GM21737 (cell line): Measurements from ENCODE around the gene ARHGAP5.

Experiments used
- ATAC-seq: cut with Tn5 transposase; IDR thresholded peaks from one replicate; pipeline ENCODE4 v1.9.1; 2021; ENCODE audit warnings: mild to moderate bottlenecking, moderate library complexity; ENCODE audit not compliant: unreplicated experiment

Gene ARHGAP5, protein sequence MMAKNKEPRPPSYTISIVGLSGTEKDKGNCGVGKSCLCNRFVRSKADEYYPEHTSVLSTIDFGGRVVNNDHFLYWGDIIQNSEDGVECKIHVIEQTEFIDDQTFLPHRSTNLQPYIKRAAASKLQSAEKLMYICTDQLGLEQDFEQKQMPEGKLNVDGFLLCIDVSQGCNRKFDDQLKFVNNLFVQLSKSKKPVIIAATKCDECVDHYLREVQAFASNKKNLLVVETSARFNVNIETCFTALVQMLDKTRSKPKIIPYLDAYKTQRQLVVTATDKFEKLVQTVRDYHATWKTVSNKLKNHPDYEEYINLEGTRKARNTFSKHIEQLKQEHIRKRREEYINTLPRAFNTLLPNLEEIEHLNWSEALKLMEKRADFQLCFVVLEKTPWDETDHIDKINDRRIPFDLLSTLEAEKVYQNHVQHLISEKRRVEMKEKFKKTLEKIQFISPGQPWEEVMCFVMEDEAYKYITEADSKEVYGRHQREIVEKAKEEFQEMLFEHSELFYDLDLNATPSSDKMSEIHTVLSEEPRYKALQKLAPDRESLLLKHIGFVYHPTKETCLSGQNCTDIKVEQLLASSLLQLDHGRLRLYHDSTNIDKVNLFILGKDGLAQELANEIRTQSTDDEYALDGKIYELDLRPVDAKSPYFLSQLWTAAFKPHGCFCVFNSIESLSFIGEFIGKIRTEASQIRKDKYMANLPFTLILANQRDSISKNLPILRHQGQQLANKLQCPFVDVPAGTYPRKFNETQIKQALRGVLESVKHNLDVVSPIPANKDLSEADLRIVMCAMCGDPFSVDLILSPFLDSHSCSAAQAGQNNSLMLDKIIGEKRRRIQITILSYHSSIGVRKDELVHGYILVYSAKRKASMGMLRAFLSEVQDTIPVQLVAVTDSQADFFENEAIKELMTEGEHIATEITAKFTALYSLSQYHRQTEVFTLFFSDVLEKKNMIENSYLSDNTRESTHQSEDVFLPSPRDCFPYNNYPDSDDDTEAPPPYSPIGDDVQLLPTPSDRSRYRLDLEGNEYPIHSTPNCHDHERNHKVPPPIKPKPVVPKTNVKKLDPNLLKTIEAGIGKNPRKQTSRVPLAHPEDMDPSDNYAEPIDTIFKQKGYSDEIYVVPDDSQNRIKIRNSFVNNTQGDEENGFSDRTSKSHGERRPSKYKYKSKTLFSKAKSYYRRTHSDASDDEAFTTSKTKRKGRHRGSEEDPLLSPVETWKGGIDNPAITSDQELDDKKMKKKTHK (N-terminal part only)

DNA sequence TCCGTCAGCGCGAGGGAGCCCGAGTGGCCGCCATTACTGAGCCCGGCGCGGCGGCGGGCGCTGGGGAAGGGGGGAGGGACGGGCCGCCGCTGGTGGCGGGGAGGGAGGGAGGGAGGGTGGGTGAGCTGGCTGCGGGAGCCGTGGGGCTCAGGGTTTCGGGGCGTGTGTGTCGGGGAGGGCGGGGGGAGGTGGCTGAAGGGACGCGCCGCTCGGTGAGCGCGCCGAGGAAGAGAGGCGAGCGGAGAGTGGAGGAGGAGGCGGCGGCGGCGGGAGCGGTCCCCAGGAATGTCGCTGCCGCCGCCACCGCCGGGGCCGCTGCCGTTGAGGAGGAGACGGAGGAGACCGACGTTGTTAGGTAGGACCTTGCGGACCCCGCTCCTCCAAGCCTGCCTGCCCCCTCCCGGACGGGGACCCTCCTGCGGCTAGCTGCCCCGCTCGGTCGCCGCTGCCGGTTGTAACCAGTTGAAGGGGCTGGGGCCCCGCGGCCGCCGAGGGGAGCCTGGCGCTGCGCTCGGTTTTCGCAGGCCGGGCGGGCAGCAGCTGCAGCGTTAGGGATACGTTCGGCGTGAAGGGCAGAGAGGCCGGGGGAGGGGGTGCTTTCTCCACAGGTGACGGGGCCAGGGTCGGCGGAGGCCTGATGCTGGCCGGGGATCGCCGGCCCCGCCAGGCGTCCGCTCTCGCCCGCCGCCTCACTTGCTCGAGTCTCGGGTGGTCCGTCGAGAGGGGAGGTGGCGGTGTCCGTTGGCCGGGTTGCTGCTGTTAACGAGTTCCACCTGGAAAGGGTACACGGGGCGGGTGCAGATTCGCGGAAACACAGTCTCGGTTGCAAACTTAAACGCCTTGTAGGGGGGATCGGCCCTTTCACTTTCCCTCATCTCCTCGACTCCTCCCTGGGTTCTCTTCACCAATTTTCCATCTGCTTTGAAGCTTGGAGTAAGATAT, at the start of gene ARHGAP5:
ARHGAP5 (plus strand) TSS at position 224 of the 942 bp plus-strand sequence. CDS start 13,366 bp downstream, outside the sequence.
- peak; percentile 31 for ATAC-seq

GRCh38 chr14:32028599-32028998, 48.5 kb upstream of the ARHGAP5 start:
- ATAC-seq: no peak

DNA sequence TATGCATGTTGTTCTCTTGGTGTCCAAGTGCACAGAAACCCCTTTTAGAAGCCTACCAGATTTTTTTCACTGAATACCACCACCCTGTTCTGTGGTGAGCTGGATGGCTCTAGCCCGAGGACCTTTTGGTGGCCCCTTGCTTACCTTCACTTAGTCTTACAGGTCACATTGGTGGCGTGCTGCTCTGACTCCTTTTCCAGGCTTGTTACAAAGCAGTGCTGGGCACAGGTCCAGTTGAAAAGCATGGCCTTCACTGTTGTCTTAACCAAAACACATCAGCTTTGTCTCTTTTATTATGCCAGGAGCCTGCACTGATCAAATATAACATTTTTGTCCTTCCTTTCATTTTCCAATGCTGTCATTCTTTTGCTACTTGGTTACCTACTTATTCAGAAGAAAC, 43.6 kb upstream of the ARHGAP5 start:
- no peak for ATAC-seq

DNA sequence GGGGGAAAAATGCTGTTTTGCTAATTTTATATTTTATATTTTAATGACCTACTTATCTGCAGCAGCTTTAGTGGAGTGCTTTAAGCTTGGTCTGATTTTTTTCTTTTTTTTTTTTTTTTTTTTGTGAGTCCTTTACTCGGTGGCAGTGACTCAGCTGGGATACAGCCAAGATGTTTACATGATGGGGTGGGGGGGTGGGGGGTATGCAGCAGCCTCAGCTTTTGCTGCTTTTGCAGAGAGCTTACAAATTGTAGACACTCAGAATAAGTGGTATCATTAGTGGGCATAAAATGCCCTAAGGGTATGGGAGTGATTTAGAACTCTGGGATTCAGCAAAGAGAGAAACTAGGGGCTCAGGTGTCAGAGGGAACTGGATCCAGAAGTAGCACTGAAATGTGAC, 38.2 kb upstream of the ARHGAP5 start:
- no peak for ATAC-seq

DNA sequence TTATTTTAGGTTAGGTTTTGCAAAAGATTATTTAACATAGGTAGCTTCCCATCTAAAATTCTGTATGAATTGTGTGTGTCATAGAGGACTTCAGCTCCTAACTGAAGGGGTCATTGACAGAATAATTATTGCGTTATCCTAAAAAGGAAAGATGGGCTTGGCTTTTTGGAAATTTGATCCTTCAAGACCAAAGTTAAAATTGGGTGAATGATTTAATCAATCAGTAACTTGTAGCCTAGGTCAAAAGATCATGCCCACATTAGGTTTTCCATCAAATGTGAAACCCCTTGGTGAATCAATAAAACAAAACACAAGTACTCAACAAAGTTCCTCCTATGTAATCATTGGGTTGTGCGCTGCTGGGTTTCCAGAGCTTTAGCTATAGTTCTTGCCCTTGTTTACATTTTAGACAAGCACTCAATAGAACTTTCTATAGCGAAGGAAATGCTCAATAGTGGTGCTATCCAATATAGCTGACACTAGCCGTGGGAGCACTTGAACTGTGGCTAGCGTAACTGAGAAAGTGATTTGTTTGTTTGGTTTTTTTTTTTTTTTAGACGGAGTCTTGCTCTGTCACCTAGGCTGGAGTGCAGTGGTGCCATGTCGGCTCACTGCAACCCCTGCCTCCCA, 37.6 kb upstream of the ARHGAP5 start:
- no peak for ATAC-seq

DNA sequence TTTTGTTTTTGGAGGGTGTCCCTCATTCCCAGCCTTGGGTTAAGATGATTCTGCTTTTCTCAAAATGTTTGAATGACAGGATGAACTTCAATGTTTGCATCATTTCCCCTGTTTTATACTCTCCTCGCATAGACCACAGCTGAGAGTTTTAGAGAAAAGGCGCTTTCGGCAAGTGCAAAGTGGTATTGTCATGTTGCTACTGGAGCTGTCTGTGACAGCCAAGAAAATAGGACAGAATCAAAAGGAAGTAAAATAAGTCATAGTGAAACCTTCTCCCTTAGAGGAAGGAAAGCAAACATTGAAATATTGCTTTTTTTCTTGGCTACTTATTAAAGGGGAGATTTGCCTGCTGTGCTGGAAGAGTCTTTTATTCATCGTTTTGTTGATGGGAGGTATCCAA, 33.5 kb upstream of the ARHGAP5 start:
- no peak for ATAC-seq

GRCh38 chr14:32044454-32044853, 32.6 kb upstream of the ARHGAP5 start:
- ATAC-seq: no peak

DNA sequence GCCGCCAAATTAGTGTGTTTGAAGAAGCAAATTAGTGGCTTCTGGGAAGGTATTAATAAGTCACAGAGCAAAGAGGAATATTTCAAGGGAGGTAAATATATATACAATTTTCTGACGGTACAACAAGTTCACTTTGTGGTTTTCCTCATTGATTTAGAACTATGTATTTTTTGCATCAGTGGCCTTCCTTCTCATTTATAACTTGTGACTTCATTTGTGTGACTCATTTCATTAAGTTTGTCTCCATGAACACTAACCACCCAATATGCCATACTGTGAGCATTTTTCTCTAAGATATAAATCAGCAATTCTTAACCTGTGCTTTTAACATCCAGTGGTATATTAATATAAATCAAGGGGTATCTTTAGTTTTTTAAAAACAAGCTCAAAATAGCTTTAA, 29.3 kb upstream of the ARHGAP5 start:
- no peak for ATAC-seq

DNA sequence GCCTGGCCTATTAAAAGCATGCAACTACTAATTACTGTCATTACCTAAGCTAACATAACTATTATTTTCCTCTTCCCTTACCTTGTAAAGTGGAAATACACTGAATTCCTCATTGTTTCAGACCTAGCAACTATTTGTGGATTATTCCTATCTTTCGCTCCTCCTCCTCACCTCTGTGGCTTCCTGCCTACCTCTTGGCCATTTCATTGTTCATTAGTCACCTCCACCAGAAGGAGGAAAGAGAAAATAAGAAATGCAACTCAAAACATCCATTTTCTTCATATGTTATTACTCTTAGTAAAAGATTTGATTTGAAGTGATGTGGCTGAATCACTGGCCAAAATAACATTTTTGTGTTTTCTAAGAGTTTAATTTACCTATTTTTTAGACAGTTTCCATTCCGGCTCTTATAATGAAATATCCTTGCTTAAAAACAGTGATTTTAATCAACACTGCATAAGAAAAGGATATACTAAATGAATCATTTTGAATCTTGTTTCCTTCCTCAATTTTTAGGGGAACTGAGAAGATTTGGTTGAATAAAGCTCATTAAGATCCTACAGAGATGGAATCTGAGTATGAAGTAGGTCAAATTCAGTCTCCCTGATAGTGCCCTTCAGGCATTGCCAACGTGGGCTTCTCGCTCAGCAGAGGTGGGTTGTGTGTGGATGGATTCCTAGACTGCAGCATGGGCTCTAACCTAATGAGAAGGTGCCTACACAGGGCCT, 27.6 kb upstream of the ARHGAP5 start:
- ATAC-seq: no peak

GRCh38 chr14:32050878-32051277, 26.2 kb upstream of the ARHGAP5 start:
- no peak for ATAC-seq

- no peak for ATAC-seq
Measured at GRCh38 chr14:32054536-32054935, 22.6 kb upstream of the ARHGAP5 start.

- ATAC-seq: no peak
Measured at GRCh38 chr14:32055175-32055574, 21.9 kb upstream of the ARHGAP5 start.

DNA sequence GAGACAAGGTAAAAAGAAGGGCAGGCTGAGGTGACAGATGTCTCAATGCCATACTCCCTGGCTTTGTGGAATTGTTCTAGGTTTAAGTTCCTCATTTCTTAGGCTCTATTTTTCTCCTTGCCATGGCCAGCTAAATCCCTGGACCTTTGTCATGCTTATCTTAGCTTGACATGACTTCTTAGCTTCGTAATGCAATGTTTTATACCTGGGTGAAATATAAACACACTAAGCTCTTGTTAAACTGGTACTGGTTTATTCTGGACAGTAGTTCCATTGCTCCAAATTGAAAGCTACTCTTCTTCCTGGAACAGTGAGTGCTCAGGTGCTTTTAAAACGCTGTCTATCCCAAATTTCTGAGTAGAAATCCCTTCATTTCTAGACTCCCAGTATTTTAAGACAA, 17.4 kb upstream of the ARHGAP5 start:
- no peak for ATAC-seq

- no peak for ATAC-seq
Measured at GRCh38 chr14:32064931-32065330, 12.2 kb upstream of the ARHGAP5 start.

DNA sequence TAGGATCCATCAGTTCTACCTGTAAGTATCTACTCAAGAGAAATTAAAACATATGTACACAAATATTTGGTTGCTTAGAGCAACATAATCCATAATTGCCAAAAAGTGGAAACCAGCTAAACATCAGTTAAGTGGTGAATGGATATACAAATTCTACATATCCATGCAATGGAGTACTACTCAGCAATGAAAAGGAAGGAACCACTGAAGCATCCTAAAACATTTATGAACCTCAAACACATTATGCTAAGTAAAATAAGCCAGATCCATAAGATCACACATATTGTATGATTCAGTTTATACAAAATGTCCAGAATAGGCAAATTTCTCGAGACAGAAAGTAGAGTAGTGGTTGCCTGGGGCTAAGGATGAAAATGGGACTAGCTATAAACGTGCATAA, 8.4 kb upstream of the ARHGAP5 start:
- ATAC-seq: no peak

DNA sequence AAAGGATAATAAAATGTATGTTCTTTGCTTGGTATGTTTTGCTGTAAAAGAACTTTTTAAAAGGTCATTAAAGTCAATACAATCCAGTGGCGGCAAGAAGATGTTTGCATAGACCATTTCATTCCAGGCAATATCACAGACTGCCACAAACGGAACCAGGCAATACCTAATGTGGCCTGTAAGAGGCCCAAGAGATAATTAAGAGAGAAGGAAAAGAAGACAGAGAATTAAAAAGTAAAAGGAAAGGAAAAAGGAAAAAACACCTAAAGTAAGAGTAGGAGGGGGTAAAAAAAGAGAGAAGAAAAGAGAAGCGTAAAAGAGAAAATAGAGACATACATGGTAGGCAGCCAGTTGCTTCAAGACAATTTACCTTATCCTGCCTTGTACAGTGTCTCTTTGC, 6.8 kb upstream of the ARHGAP5 start:
- ATAC-seq: no peak

GRCh38 chr14:32072676-32073075, 4.4 kb upstream of the ARHGAP5 start:
- no peak for ATAC-seq

DNA sequence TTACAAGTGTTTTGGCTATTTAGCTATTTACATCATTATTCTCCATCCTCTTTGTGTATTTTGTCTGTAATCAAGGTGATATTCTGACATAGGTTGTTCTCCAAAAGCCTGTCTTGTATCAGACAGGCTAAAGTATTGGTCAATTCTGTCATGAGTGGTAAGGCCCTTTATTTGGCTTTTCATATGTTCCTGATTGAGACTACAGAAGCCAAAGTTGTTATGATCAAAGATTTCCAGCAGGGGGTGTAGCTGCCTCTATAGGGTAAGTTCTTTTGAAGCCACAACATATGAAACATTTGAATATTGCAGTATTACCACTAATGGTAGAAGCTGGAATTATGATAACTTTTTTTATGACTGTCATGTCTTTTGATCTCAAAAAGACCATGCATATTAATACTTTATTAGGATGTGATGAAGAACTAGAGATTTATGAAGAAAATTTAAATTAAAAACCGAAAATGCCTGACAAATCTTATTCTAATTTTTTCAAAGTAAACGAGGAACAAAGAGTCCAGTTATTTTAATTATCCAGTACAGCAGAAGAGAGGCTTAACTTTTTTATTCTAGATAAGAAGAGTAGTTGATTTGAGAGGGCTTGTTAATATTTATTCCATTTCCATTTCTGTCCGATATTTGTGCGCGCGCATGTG, 3.4 kb upstream of the ARHGAP5 start:
- no peak for ATAC-seq
